Stimulated activated CD4-positive, alpha-beta T cell treated with anti-CD3 and anti-CD28 coated beads, Interleukin-1b, Interleukin-23, amount 100 ng/mL, for 4 hours (primary cell): Measurements from ENCODE around the gene EFCAB6.
"Not testable (repeated sequence)": the region's sequence is repeated elsewhere in the genome, so short reads cannot be mapped to it uniquely, and the experiment has no call there.

Experiments used
- DNase-seq, 2 donors: peaks; one replicate each; pipeline ENCODE4 v3.0.0-alpha.2; 2020; ENCODE audit warnings: low read depth in 2 of 2

Gene EFCAB6

GRCh38 chr22:43707648-43708047 lies 104.5 kb downstream of the EFCAB6 start:
- DNase-seq, result no peak

DNA sequence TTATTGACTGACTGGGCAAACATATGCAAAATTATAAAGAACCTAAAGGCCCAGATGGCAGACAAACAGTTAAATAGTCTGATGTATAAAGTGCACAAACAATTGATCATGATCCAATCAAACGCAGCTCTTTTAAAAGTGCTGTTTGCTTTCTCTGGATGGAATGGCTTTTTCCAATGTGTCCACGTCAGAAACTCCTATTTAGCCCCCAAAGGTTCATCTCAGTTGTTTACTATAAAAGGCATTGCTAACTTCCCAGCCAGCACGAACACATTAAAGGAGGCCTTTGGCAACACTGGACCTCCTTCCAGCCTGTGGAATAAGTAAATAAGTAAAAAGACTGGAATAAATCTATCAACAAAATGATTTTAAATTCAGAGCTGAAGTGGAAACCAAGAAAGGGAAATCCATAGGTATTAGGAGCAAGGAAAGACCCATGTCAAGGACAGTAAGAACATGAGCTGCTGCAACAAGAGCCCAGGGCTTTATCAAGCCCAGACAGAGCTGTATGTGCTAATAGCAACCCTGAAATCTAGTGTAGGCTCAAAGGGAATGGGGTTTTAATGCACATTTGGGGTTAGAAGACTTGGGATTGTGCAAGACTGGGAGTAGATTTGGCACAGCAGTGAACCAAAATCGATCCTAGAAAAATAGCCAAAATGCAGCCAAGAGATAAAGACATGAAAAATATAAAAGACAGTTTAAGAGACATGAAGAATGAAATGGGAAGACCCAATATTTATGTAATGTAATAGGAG lies 105.4 kb downstream of the EFCAB6 start:
- DNase-seq, result no peak

DNA sequence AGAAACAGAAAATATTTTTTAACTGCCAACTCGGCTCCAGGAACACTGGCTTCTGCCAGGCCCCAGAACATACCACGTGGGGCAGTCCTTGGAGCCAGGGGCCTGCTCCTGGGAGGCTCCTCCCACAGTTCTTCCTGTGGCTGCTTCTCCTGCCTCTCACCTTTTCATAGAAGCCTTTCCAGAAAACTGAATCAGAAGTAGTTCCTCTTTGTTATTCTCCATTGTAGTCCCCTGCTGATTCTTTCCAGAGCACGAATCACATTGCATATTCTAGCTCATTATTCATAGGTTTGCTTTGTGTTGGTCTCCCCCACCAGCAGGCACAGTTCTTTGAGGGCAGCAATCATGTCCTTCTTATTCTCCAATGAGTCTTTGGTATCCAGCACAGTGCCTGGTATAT lies 106.0 kb downstream of the EFCAB6 start:
- DNase-seq, result no peak

DNA sequence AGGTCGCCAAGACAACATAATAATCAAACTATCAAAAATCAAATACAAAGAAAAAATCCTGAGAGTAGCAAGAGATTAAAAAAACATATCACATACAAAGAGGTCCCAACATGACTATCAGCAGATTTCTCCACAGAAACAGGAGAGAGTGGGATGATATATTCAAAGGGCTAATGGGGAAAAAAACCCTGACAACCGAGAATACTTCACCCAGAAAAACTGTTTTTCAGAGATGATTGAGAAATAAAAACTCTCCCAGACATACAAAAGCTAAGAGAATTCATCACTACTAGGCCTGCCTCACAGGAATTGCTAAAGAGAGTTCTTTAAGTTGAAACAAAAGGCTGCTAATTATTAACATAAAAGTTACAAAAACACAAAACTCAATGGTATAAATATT lies 108.1 kb downstream of the EFCAB6 start:
- DNase-seq, result no peak

GRCh38 chr22:43698403-43698802 lies 113.7 kb downstream of the EFCAB6 start:
- no peak for DNase-seq

- no peak for DNase-seq
Observed at GRCh38 chr22:43697894-43698293, 114.2 kb downstream of the EFCAB6 start.

DNA sequence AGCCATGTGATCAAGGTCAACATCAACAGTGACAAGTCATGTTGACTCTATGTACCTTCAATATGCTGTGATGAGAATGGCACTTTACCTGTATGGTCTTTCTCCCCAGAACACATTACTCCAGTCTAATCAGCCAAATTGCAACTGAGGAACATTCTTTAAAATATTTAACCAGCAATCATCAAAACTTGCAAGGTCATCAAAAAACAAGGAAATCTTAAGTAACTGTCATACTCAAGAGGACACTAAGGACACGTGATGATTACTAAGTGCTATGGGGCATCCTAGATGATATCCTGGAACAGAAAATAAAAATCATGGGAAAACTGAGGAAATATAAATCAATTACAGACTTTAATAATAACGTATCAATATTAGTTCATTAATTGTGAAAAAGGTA lies 118.9 kb downstream of the EFCAB6 start:
- DNase-seq, result no peak

GRCh38 chr22:43689356-43689755 lies 122.7 kb downstream of the EFCAB6 start:
- DNase-seq, result no peak

DNA sequence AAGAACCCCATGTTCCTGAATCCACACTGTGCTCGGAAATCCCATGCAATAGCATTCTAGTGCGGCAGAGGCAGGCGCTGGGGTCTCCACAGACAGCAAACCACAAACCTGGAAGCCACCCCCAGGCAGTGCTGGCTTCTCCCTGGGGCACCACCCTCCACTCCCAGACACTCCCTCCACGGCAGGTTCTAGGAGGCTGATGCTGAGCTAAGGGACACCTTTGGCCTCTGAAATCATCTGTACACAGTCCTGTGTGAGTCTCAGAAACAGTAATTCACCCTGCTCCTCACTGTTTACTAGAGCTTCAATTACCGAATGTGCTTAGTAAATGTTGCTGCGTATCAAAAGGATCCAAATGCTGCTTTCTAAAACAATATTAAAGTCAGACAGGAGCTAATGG lies 129.3 kb downstream of the EFCAB6 start:
- DNase-seq, result no peak

GRCh38 chr22:43681731-43682360 lies 130.3 kb downstream of the EFCAB6 start:
- no peak for DNase-seq

GRCh38 chr22:43670513-43670912 lies 141.6 kb downstream of the EFCAB6 start:
- no peak for DNase-seq

DNA sequence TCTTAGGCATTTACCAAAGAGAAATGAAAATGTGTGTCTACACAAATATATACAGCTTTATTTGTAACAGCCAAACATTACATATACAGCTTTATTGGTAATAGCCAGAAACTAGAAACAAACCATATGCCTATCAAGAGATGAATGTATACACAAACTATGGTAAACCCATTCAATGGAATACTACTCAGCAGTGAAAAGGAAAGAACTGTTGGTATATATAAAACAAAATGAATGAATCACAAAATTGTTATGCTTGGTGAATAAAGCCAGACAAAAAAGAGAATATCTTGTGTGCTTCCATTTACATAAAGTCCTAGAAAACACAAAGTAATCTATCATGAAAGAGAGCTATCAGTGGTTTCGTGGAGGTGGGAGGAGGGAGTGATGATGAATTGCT lies 142.9 kb downstream of the EFCAB6 start:
- no peak for DNase-seq

DNA sequence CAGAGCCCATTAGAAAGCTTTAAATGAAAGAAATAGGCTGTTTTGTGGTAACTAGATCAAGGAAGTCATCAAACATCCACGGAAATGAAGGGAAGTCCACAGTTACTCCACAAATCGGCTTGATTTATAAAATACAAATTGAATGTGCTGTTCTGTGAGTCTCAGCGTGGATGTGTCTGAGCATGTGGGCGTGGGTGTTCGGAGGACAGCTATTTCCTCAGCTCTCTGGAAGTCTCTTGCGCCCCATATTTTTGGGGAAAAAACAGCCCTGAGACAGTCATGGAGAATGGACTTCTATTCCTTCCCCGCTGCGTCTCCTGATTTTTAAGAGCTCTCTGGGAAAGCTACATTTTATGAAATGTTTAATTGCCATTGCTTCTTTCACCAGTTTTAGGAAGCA lies 144.4 kb downstream of the EFCAB6 start:
- DNase-seq, result no peak

DNA sequence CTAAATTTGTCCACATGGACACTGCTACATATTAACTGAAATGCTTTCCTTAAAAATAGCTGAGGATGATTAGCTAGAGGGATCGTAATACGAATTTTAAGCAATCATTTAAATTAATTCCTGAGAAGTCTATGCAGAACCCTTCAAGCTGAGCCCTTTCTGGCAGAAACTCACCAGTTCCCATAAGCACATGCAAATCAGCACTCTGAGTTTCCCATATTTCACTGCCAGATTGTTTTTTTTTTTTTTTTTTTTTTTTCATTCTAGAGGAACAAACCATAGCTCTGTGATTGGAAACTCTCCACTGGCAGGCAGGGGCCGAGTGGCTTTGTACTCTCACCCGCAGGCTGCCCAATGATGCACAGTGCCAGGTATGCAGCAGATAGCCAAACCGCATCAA lies 145.6 kb downstream of the EFCAB6 start:
- DNase-seq, result no peak

- DNase-seq, result no peak
Observed at GRCh38 chr22:43658823-43659222, 153.3 kb downstream of the EFCAB6 start.

GRCh38 chr22:43656581-43656980 lies 155.5 kb downstream of the EFCAB6 start:
- DNase-seq, result not testable (repeated sequence)

- DNase-seq, result no peak
Observed at GRCh38 chr22:43654271-43654670, 157.8 kb downstream of the EFCAB6 start.

DNA sequence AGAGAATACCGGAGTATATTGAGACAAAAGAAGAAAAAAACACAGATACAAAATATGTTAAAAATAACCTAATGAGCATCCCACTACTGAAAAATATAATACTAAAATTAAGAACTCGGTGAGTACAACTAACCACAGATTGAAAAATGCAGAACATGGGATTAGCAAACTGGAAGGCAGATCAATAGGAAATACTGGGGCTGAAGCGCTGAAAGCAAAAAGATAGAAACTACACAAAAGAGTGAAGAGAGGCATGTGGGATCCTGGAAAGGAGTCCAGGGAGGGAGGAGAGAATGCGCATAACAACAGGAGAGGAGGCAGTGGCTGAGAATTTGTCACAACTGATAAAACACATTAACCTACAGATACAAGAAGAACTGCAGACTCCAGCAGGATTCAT lies 159.3 kb downstream of the EFCAB6 start:
- no peak for DNase-seq

DNA sequence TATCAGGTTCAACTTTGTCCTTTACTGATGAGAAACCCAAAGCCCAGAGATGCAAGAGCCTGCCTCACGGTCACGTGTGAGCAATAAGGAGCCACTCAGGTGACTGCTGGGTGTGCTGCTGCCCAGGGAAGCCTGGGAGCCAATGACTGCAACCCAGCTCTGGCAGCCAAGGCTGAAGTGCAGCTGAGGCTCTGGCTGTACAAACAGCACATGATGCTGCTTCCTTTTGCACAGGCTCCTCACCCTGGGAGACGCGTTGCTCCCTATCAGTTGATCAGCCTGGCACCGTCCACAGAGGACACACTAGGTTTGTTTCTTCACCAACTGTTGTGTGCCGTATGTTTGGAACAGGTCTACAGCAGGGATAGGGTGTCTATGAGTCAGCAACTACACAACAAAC lies 168.7 kb downstream of the EFCAB6 start:
- DNase-seq, result no peak

GRCh38 chr22:43642319-43643206 lies 169.5 kb downstream of the EFCAB6 start:
- DNase-seq, result no peak

DNA sequence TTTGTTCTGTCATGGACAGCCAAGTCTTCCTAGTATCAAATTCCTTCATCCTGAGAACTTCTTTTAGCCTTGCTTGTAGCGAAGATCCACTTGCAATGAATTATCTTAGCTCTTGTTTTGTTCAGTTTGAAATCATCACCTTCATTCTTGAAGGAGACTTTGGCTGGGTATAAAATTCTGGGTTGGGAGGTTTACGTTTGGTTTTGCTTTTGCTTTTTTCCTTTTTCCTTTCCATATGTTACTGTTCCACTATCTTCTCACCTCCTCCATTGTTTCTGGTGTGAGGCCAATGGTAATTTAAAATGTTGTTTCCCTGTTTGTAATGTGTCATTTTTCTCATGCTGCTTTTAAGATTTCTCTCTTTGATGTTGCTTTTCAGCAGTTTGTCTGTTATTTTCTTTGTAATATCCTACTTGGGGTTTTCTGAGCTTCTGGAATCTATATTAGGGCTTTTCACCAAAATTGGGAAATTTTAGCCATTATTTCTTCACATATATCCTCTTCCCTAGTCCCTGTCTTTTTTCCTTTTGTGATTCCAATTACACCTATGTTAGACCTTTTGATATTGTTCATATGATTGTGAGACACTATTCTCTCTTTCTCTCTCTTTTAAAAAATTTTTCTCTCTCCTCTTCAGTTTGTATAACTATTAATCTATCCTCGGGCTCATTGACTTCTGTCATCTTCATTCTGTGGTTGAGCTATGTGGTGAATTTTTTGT lies 172.7 kb downstream of the EFCAB6 start:
- DNase-seq, result no peak
